SK-N-SH (cell line): ENCODE data around the gene NMBR. TPM values are rescaled to one million over a fixed set of nuclear protein-coding genes. Genes with fewer than 3 reads are reported as not detected.

Experiments
- CTCF ChIA-PET: fragments of 300-600, 350-600 bp; formaldehyde crosslinking; extraction: SDS; loops from one replicate; lab custom pipeline; 2021; lab: Yijun Ruan, JAX
- POLR2A ChIA-PET: fragments of 350-600 bp; sonication (Branson Sonifier 250); formaldehyde crosslinking; extraction: SDS; loops from one replicate; lab custom pipeline; 2020; ENCODE audit warnings: antibody characterized with exemption, inconsistent platforms; lab: Yijun Ruan, JAX
- DNase-seq: peaks from one replicate; pipeline ENCODE4 v3.0.0; 2012
- H2AFZ ChIP-seq: fragments of 200-600 bp; sonication (generic); 2 replicates; pipeline ENCODE4 v1.8.1; 2016; ENCODE audit warnings: antibody characterized with exemption, mild to moderate bottlenecking, low read depth
- H3F3A ChIP-seq: fragments of 200-600 bp; sonication (generic); replicated peaks from 2 replicates; pipeline ENCODE3; 2016; ENCODE audit warnings: antibody characterized with exemption, mild to moderate bottlenecking; ENCODE audit not compliant: insufficient read depth
- H3K27ac ChIP-seq, 2 experiments: fragments of 200-500 bp in 1 of 2; fragments of 200-600 bp in 1 of 2; sonication (Bioruptor generic) in 1 of 2; sonication (generic), shearing (Covaris generic) in 1 of 2; 2 replicates each; pipeline versions ENCODE4 v1.5.1 to v1.6.1; 2014 to 2016; ENCODE audit warnings: low read depth in 2 of 2, inconsistent platforms in 1 of 2, low read length in 1 of 2, mild to moderate bottlenecking in 1 of 2, mixed read lengths in 1 of 2
- H3K27me3 ChIP-seq: fragments of 200-600 bp; sonication (generic), shearing (Covaris generic); 2 replicates; pipeline ENCODE4 v1.6.1; 2016; ENCODE audit warnings: mixed run types; ENCODE audit not compliant: insufficient read depth
- H3K36me3 ChIP-seq, 2 experiments: fragments of 200-500 bp in 1 of 2; fragments of 200-600 bp in 1 of 2; sonication (Bioruptor generic) in 1 of 2; sonication (generic) in 1 of 2; replicated peaks in 1 of 2; 2 replicates each; pipeline versions ENCODE3 to v1.5.1; 2014 to 2016; ENCODE audit warnings: low read length in 1 of 2, mild to moderate bottlenecking in 1 of 2; ENCODE audit not compliant: insufficient read depth in 2 of 2, control insufficient read depth in 1 of 2
- H3K4me1 ChIP-seq, 2 experiments: fragments of 200-500 bp in 1 of 2; fragments of 200-600 bp in 1 of 2; sonication (Bioruptor generic) in 1 of 2; sonication (generic), shearing (Covaris generic) in 1 of 2; 2 replicates each; pipeline versions ENCODE4 v1.5.1 to v1.6.1; 2014 to 2016; ENCODE audit warnings: low read depth in 1 of 2, low read length in 1 of 2, mixed run types in 1 of 2; ENCODE audit not compliant: insufficient read depth in 2 of 2, control insufficient read depth in 1 of 2
- H3K4me2 ChIP-seq: fragments of 200-600 bp; sonication (generic), shearing (Covaris generic); 2 replicates; pipeline ENCODE4 v1.6.1; 2017; ENCODE audit warnings: mixed run types
- H3K4me3 ChIP-seq, 2 experiments: fragments of 200-500 bp in 1 of 2; fragments of 200-600 bp in 1 of 2; sonication (Bioruptor generic) in 1 of 2; sonication (generic), shearing (Covaris generic) in 1 of 2; 2 replicates each; pipeline versions ENCODE4 v1.5.1 to v1.8.1; 2014 to 2016; ENCODE audit warnings: low read depth in 2 of 2, inconsistent platforms in 1 of 2, low read length in 1 of 2, mild to moderate bottlenecking in 1 of 2, mixed read lengths in 1 of 2, moderate library complexity in 1 of 2
- H3K79me2 ChIP-seq: fragments of 200-600 bp; sonication (generic); 2 replicates; pipeline ENCODE4 v1.8.1; 2017; ENCODE audit warnings: mild to moderate bottlenecking; ENCODE audit not compliant: insufficient read depth
- H3K9ac ChIP-seq: fragments of 200-600 bp; sonication (generic); 2 replicates; pipeline ENCODE4 v1.6.1; 2017; ENCODE audit warnings: mixed run types
- H3K9me2 ChIP-seq: fragments of 200-600 bp; sonication (generic); 2 replicates; pipeline ENCODE4 v1.6.1; 2017; ENCODE audit warnings: mixed run types
- H3K9me3 ChIP-seq: fragments of 200-600 bp; sonication (generic); 2 replicates; pipeline ENCODE4 v1.6.1; 2017; ENCODE audit warnings: mixed run types, mild to moderate bottlenecking, moderate library complexity
- H4K20me1 ChIP-seq: fragments of 200-600 bp; sonication (generic); 2 replicates; pipeline ENCODE4 v1.6.1; 2017; ENCODE audit warnings: mild to moderate bottlenecking, mixed run types; ENCODE audit not compliant: insufficient read depth
- ELF1 ChIP-seq: IDR thresholded peaks from 2 replicates; pipeline ENCODE4 v1.4.0; 2012
- EZH2phosphoT487 ChIP-seq: fragments of 200-600 bp; sonication (generic); IDR thresholded peaks from 2 replicates; pipeline ENCODE4 v1.6.1; 2017; ENCODE audit warnings: low read depth, mixed run types, mild to moderate bottlenecking, antibody characterized with exemption, moderate library complexity, borderline replicate concordance
- FOSL2 ChIP-seq: IDR thresholded peaks from 2 replicates; pipeline ENCODE4 v1.4.0; 2012; ENCODE audit warnings: low read depth, mild to moderate bottlenecking, moderate library complexity, borderline replicate concordance
- FOXJ3 ChIP-seq: sonication (generic); formaldehyde crosslinking; IDR thresholded peaks from 2 replicates; pipeline ENCODE4 v1.5.1; 2020; ENCODE audit warnings: mild to moderate bottlenecking, missing genetic modification reagents
- GATA2 ChIP-seq: sonication (generic); formaldehyde crosslinking; IDR thresholded peaks from 2 replicates; pipeline ENCODE4 v1.5.0; 2020; ENCODE audit warnings: mild to moderate bottlenecking, missing genetic modification reagents
- JUND ChIP-seq: IDR thresholded peaks from 2 replicates; pipeline ENCODE4 v1.4.0; 2012
- NFIC ChIP-seq: IDR thresholded peaks from 2 replicates; pipeline ENCODE4 v1.4.0; 2012; ENCODE audit warnings: borderline replicate concordance
- NRF1 ChIP-seq: IDR thresholded peaks from 2 replicates; pipeline ENCODE4 v1.6.1; 2012; ENCODE audit warnings: low read depth, mild to moderate bottlenecking, low read length
- POLR2AphosphoS5 ChIP-seq: IDR thresholded peaks from 2 replicates; pipeline ENCODE4 v1.6.1; 2012; ENCODE audit warnings: low read depth, low read length
- RFX5 ChIP-seq: IDR thresholded peaks from 2 replicates; pipeline ENCODE4 v1.6.1; 2012; ENCODE audit warnings: mild to moderate bottlenecking, improper control_type of control experiment, low read length
- SIN3A ChIP-seq: IDR thresholded peaks from 2 replicates; pipeline ENCODE4 v1.6.1; 2012; ENCODE audit warnings: low read depth, mild to moderate bottlenecking, low read length, moderate library complexity, borderline replicate concordance
- TAF1 ChIP-seq: IDR thresholded peaks from 2 replicates; pipeline ENCODE4 v1.6.1; 2012; ENCODE audit warnings: low read depth, mild to moderate bottlenecking, low read length, moderate library complexity, borderline replicate concordance
- TEAD4 ChIP-seq: IDR thresholded peaks from 2 replicates; pipeline ENCODE4 v1.4.0; 2012; ENCODE audit warnings: mild to moderate bottlenecking, borderline replicate concordance; ENCODE audit not compliant: insufficient read depth
- WGBS: methylation state at CpG from one replicate; pipeline ENCODE4 v1.1.6; 2017; ENCODE audit warnings: low lambda C conversion rate; 5-methylcytosine and 5-hydroxymethylcytosine counted together
- polyA plus RNA-seq, 3 experiments: library from polyadenylated mRNA; depleted of rRNA; stranded (reverse); fragments of >200 nt; gene quantifications; 2 replicates each; pipeline ENCODE4 v1.2.3, GENCODE V29; 2012
- TF ChIP-seq, protein P1 (sequence below): IDR thresholded peaks from 2 replicates; pipeline ENCODE4 v1.6.1; 2012; ENCODE audit warnings: mild to moderate bottlenecking, low read depth, low read length, moderate library complexity
- TF ChIP-seq, protein P2 (sequence below): IDR thresholded peaks from 2 replicates; pipeline ENCODE4; 2012
- TF ChIP-seq, protein P3 (sequence below): IDR thresholded peaks from 2 replicates; pipeline ENCODE4 v1.4.0; 2012; ENCODE audit warnings: low read depth, borderline replicate concordance

Gene NMBR
- polyA plus RNA-seq, 1 of the 3 experiments (the other 2 are of a cell fraction): not detected

GRCh38 chr6:142055219-142055618, 91.7 kb downstream of the NMBR start:
- TF ChIP-seq FOSL2 (no peak), TAF1 (no peak), NFIC (no peak), ELF1 (no peak), RFX5 (no peak), POLR2AphosphoS5 (no peak), GATA2 (CRISPR knock-in tag) (no peak), JUND (no peak), SIN3A (no peak), EZH2phosphoT487 (no peak), NRF1 (no peak)
- TF ChIP-seq, protein P1, sequence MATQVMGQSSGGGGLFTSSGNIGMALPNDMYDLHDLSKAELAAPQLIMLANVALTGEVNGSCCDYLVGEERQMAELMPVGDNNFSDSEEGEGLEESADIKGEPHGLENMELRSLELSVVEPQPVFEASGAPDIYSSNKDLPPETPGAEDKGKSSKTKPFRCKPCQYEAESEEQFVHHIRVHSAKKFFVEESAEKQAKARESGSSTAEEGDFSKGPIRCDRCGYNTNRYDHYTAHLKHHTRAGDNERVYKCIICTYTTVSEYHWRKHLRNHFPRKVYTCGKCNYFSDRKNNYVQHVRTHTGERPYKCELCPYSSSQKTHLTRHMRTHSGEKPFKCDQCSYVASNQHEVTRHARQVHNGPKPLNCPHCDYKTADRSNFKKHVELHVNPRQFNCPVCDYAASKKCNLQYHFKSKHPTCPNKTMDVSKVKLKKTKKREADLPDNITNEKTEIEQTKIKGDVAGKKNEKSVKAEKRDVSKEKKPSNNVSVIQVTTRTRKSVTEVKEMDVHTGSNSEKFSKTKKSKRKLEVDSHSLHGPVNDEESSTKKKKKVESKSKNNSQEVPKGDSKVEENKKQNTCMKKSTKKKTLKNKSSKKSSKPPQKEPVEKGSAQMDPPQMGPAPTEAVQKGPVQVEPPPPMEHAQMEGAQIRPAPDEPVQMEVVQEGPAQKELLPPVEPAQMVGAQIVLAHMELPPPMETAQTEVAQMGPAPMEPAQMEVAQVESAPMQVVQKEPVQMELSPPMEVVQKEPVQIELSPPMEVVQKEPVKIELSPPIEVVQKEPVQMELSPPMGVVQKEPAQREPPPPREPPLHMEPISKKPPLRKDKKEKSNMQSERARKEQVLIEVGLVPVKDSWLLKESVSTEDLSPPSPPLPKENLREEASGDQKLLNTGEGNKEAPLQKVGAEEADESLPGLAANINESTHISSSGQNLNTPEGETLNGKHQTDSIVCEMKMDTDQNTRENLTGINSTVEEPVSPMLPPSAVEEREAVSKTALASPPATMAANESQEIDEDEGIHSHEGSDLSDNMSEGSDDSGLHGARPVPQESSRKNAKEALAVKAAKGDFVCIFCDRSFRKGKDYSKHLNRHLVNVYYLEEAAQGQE: no peak
- TF ChIP-seq, protein P2, sequence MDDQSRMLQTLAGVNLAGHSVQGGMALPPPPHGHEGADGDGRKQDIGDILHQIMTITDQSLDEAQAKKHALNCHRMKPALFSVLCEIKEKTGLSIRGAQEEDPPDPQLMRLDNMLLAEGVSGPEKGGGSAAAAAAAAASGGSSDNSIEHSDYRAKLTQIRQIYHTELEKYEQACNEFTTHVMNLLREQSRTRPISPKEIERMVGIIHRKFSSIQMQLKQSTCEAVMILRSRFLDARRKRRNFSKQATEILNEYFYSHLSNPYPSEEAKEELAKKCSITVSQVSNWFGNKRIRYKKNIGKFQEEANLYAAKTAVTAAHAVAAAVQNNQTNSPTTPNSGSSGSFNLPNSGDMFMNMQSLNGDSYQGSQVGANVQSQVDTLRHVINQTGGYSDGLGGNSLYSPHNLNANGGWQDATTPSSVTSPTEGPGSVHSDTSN: no peak
- no peaks in the 10 kb centered on the region for H3K27me3 ChIP-seq
- no peak overlapping the region for H3K27ac ChIP-seq
- ChIA-PET POLR2A (no interaction called here), CTCF (no interaction called here)
- WGBS: 27% methylated on average over 3 of the region's 3 CpGs
- H3K9me2 ChIP-seq: no peaks in the 10 kb centered on the region
- no peak overlapping the region for H3K4me2 ChIP-seq
- H3K9me3 ChIP-seq: peaks cover 26% of the 10 kb centered on the region
- no peaks in the 10 kb centered on the region; a peak in 1 of 4 replicates for H3K4me1 ChIP-seq
- H3K4me3 ChIP-seq: no peak overlapping the region
- no peaks in the 10 kb centered on the region for H3F3A ChIP-seq
- no peak overlapping the region for H3K9ac ChIP-seq
- H3K79me2 ChIP-seq: no peaks in the 10 kb centered on the region
- H4K20me1 ChIP-seq: no peaks in the 10 kb centered on the region
- DNase-seq: no peak
- peaks cover 0 to 4% of the 10 kb centered on the region in 2 experiments for H3K36me3 ChIP-seq
- no peak overlapping the region for H2AFZ ChIP-seq

- Histone ChIP-seq H3K27me3 (no peaks in the 10 kb centered on the region), H3F3A (peaks cover 12% of the 10 kb centered on the region), H3K9ac (no peak overlapping the region), H4K20me1 (no peaks in the 10 kb centered on the region), H3K9me3 (peaks cover 26% of the 10 kb centered on the region), H3K27ac (no peak overlapping the region), H3K9me2 (no peaks in the 10 kb centered on the region), H3K36me3 (peaks cover 0 to 4% of the 10 kb centered on the region in 2 experiments), H3K4me3 (no peak overlapping the region), H2AFZ (no peak overlapping the region), H3K4me1 (no peaks in the 10 kb centered on the region), H3K79me2 (0 out of 2 replicates have a peak, but pooled peaks cover under 1% of the 10 kb centered on the region), H3K4me2 (no peak overlapping the region)
- ChIA-PET CTCF (no interaction called here), POLR2A (no interaction called here)
- no peak for DNase-seq
- TF ChIP-seq FOXJ3 (CRISPR knock-in tag) (no peak), RFX5 (no peak), NFIC (no peak), TEAD4 (no peak)
- TF ChIP-seq, protein P3, sequence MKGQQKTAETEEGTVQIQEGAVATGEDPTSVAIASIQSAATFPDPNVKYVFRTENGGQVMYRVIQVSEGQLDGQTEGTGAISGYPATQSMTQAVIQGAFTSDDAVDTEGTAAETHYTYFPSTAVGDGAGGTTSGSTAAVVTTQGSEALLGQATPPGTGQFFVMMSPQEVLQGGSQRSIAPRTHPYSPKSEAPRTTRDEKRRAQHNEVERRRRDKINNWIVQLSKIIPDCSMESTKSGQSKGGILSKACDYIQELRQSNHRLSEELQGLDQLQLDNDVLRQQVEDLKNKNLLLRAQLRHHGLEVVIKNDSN: no peak
These were observed 95.5 kb downstream of the NMBR start for GRCh38 chr6:142051404-142051803.
